Erythroblast (primary cell): ENCODE data around the gene TCN2.

ENCODE experiments used
- GATA1 ChIP-seq: IDR thresholded peaks from 2 replicates; pipeline ENCODE4 v1.6.1; 2011; ENCODE audit warnings: low read depth, mild to moderate bottlenecking, control low read depth, low read length, moderate library complexity
- POLR2A ChIP-seq: IDR thresholded peaks from 2 replicates; pipeline ENCODE4 v1.6.1; 2011; ENCODE audit warnings: mild to moderate bottlenecking, low read length

- TF ChIP-seq POLR2A: peak; percentile 63
- no peak for TF ChIP-seq GATA1
Measured at GRCh38 chr22:30667494-30668385, 60.8 kb downstream of the TCN2 start, which contains the start of gene DUSP18.
